Aorta (tissue), 5 donors: ENCODE measurements around the gene SLC6A6. TPM values are rescaled to one million over a fixed set of nuclear protein-coding genes. Genes with fewer than 3 reads are reported as not detected.

Experiments used
- ATAC-seq: fragments of 200-7000 bp; cut with Tn5 transposase; one replicate; pipeline ENCODE4 v1.9.1; 2022; ENCODE audit warnings: moderate library complexity; ENCODE audit not compliant: low FRiP score
- DNase-seq, 2 donors: peaks; one replicate each; pipeline ENCODE4 v3.0.0-alpha.2; 2020
- H3K27ac ChIP-seq, 2 donors: one replicate each; pipeline ENCODE4 v1.5.1; 2013; ENCODE audit warnings: low read length in 2 of 2, mild to moderate bottlenecking in 2 of 2, moderate library complexity in 2 of 2, control low read depth in 1 of 2, inconsistent platforms in 1 of 2, low read depth in 1 of 2
- H3K27me3 ChIP-seq, 2 donors: one replicate each; pipeline ENCODE4 v1.6.1; 2013; ENCODE audit warnings: control low read depth in 1 of 2, low read length in 1 of 2, mild to moderate bottlenecking in 1 of 2, moderate library complexity in 1 of 2; ENCODE audit not compliant: insufficient read depth in 2 of 2, control insufficient read depth in 1 of 2
- H3K36me3 ChIP-seq, 2 donors: one replicate each; pipeline ENCODE4 v1.6.1; 2013; ENCODE audit warnings: control low read depth in 1 of 2, low read length in 1 of 2, mild to moderate bottlenecking in 1 of 2; ENCODE audit not compliant: insufficient read depth in 2 of 2, control insufficient read depth in 1 of 2
- H3K4me1 ChIP-seq, 2 donors: one replicate each; pipeline ENCODE4 v1.6.1; 2013; ENCODE audit warnings: low read length in 2 of 2, control low read depth in 1 of 2, mild to moderate bottlenecking in 1 of 2, moderate library complexity in 1 of 2; ENCODE audit not compliant: insufficient read depth in 2 of 2, control insufficient read depth in 1 of 2
- H3K4me3 ChIP-seq, 2 donors: one replicate each; pipeline ENCODE4 v1.5.1; 2013; ENCODE audit warnings: low read length in 2 of 2, control low read depth in 1 of 2, mild to moderate bottlenecking in 1 of 2
- H3K9me3 ChIP-seq: one replicate; pipeline ENCODE4 v1.6.1; 2013; ENCODE audit warnings: mild to moderate bottlenecking, low read length; ENCODE audit not compliant: control insufficient read depth
- WGBS, 2 donors: extraction: QIAGEN DNeasy Blood & Tissue Kit; methylation state at CpG; one replicate each; pipeline ENCODE4 v1.1.7; 2013; 5-methylcytosine and 5-hydroxymethylcytosine counted together
- intact Hi-C, 2 donors: fragments of 100-400 bp; cut with DNase I; formaldehyde crosslinking; loops; one replicate each; pipeline versions ENCODE4 v1.14.2 to v1.15.0; 2022
- polyA plus RNA-seq, 2 donors: library from polyadenylated mRNA; stranded (reverse); fragments of 200-250 nt; gene quantifications; one replicate each; pipeline ENCODE4 v1.2.3, GENCODE V29; 2013
- total RNA-seq, 2 donors: library from RNA; stranded (reverse); fragmentation: NEBNext Ultra II Directional; extraction: Animal tissue kit (Norgen Biotek cat#: 25700); gene quantifications; one replicate each; pipeline ENCODE4 v1.2.1, GENCODE V29; 2021
- donor health status: healthy with polysubstance abuse.
- donor health status: Bipolar disorder and iron deficiency.
- donor health status: DM: no; HTN: no; CAD: no.
- donor health status: DM: no; HTN: no; CAD: no.
- donor health status: DM: yes; HTN: yes; CAD: no.

The SLC6A6 gene
- total and polyA plus RNA-seq, 4 donors, result 5.3 to 62.2 (median 21.3) TPM

- no peak for ATAC-seq
- intact Hi-C loops, result loop anchor here in 1 of 2 donors (10.0 kb wide), 1 partner anchor 395 kb away; no protein-coding TSS in a partner anchor
- no peaks in the 10 kb centered on the region for H3K36me3 ChIP-seq
- no peaks in the 10 kb centered on the region for H3K4me1 ChIP-seq
- no peaks in the 10 kb centered on the region for H3K9me3 ChIP-seq
- no peak overlapping the region for H3K4me3 ChIP-seq
- H3K27ac ChIP-seq, result no peak overlapping the region
- no peak for DNase-seq
- H3K27me3 ChIP-seq, result no peaks in the 10 kb centered on the region
- 79 to 100% methylated on average over 1 of the region's 1 CpG for WGBS, 2 donors
Measured at GRCh38 chr3:14519406-14519805, 117.0 kb downstream of the SLC6A6 start.

- H3K4me3 ChIP-seq, result no peak overlapping the region
- no peaks in the 10 kb centered on the region for H3K9me3 ChIP-seq
- no peak for ATAC-seq
- peak in 1 of 2 donors; percentile 70 for DNase-seq
- no peaks in the 10 kb centered on the region for H3K27me3 ChIP-seq
- H3K36me3 ChIP-seq, result no peaks in the 10 kb centered on the region
- H3K4me1 ChIP-seq, result no peaks in the 10 kb centered on the region
- WGBS, 2 donors, result 92 to 93% methylated on average over 15 of the region's 15 CpGs
- no peak overlapping the region for H3K27ac ChIP-seq
- intact Hi-C loops, result no loop called here
Measured at GRCh38 chr3:14520149-14520548, 117.7 kb downstream of the SLC6A6 start.

- Histone ChIP-seq H3K4me1 (no peaks in the 10 kb centered on the region), H3K36me3 (no peaks in the 10 kb centered on the region), H3K27me3 (no peaks in the 10 kb centered on the region), H3K27ac (no peak overlapping the region), H3K4me3 (no peak overlapping the region), H3K9me3 (no peaks in the 10 kb centered on the region)
- intact Hi-C loops, result no loop called here
- DNase-seq (peak in 1 of 2 donors; percentile 28), ATAC-seq (no peak)
- WGBS, 2 donors, result 94% methylated on average over 8 of the region's 8 CpGs
Measured at GRCh38 chr3:14520967-14521366, 118.6 kb downstream of the SLC6A6 start.

- Histone ChIP-seq H3K27ac (no peak overlapping the region), H3K27me3 (no peaks in the 10 kb centered on the region), H3K4me1 (no peaks in the 10 kb centered on the region), H3K9me3 (no peaks in the 10 kb centered on the region), H3K36me3 (no peaks in the 10 kb centered on the region), H3K4me3 (no peak overlapping the region)
- ATAC-seq (no peak), DNase-seq (peak in 1 of 2 donors; percentile 43)
- 79 to 83% methylated on average over 12 of the region's 12 CpGs for WGBS, 2 donors
- intact Hi-C loops, result no loop called here
Measured at GRCh38 chr3:14521611-14522010, 119.2 kb downstream of the SLC6A6 start.

- WGBS, 2 donors, result 11 to 15% methylated on average over 16 of the region's 16 CpGs
- Histone ChIP-seq H3K36me3 (no peaks in the 10 kb centered on the region), H3K27me3 (no peaks in the 10 kb centered on the region), H3K9me3 (no peaks in the 10 kb centered on the region), H3K4me1 (no peaks in the 10 kb centered on the region), H3K27ac (no peak overlapping the region), H3K4me3 (no peak overlapping the region)
- DNase-seq (peak in 1 of 2 donors; percentile 77), ATAC-seq (peak; percentile 61)
- intact Hi-C loops, result no loop called here
Measured at GRCh38 chr3:14522129-14522691, 119.8 kb downstream of the SLC6A6 start.

- WGBS, 2 donors, result 95 to 96% methylated on average over 12 of the region's 12 CpGs
- DNase-seq (peak in 1 of 2 donors; percentile 38), ATAC-seq (no peak)
- no peaks in the 10 kb centered on the region for H3K9me3 ChIP-seq
- H3K27me3 ChIP-seq, result no peaks in the 10 kb centered on the region
- intact Hi-C loops, result no loop called here
- H3K27ac ChIP-seq, result no peak overlapping the region
- no peaks in the 10 kb centered on the region for H3K4me1 ChIP-seq
- H3K4me3 ChIP-seq, result no peak overlapping the region
- H3K36me3 ChIP-seq, result no peaks in the 10 kb centered on the region
Measured at GRCh38 chr3:14522768-14523167, 120.4 kb downstream of the SLC6A6 start.

- Histone ChIP-seq H3K4me3 (no peak overlapping the region), H3K4me1 (no peaks in the 10 kb centered on the region), H3K9me3 (no peaks in the 10 kb centered on the region), H3K27me3 (no peaks in the 10 kb centered on the region), H3K36me3 (no peaks in the 10 kb centered on the region), H3K27ac (no peak overlapping the region)
- intact Hi-C loops, result no loop called here
- peak in 1 of 2 donors; percentile 12 for DNase-seq
- no peak for ATAC-seq
- 53 to 61% methylated on average over 7 of the region's 7 CpGs for WGBS, 2 donors
Measured at GRCh38 chr3:14523792-14524191, 121.4 kb downstream of the SLC6A6 start.

GRCh38 chr3:14524311-14524711, 121.9 kb downstream of the SLC6A6 start:
- 92 to 94% methylated on average over 14 of the region's 14 CpGs for WGBS, 2 donors
- intact Hi-C loops, result no loop called here
- DNase-seq, result peak in 1 of 2 donors; percentile 71
- Histone ChIP-seq H3K27ac (no peak overlapping the region), H3K9me3 (no peaks in the 10 kb centered on the region), H3K27me3 (no peaks in the 10 kb centered on the region), H3K36me3 (no peaks in the 10 kb centered on the region), H3K4me3 (no peak overlapping the region), H3K4me1 (no peaks in the 10 kb centered on the region)
- ATAC-seq, result no peak

- Histone ChIP-seq H3K27ac (no peak overlapping the region), H3K36me3 (no peaks in the 10 kb centered on the region), H3K9me3 (no peaks in the 10 kb centered on the region), H3K27me3 (no peaks in the 10 kb centered on the region), H3K4me3 (no peak overlapping the region), H3K4me1 (no peaks in the 10 kb centered on the region)
- ATAC-seq (no peak), DNase-seq (peak; percentile 35 to 55)
- intact Hi-C loops, result no loop called here
- 90 to 94% methylated on average over 9 of the region's 9 CpGs for WGBS, 2 donors
Measured at GRCh38 chr3:14524920-14525660, 122.7 kb downstream of the SLC6A6 start.
